ENCODE measurements around the gene ARHGAP1. TPM values are rescaled to one million over a fixed set of nuclear protein-coding genes. Genes with fewer than 3 reads are reported as not detected.

ARHGAP1 gene
- total RNA-seq, 1 experiment from 2014 or later: 64.2 TPM

GRCh38 chr11:46679241-46680163, 20.9 kb downstream of the ARHGAP1 start:
- H3K4me3 ChIP-seq: no peak overlapping the region
- ChIA-PET CTCF (no interaction called here), POLR2A (ENCODE audit: unreplicated experiment) (no interaction called here)
- TF ChIP-seq CTCF (conservative IDR thresholded peaks at IDR 0.05): no peak
- no peak for TF ChIP-seq EZH2 (IDR thresholded peaks at IDR 0.05; ENCODE audit: low read depth)
- no peak overlapping the region for H3K27ac ChIP-seq
- H2AFZ ChIP-seq: no peak overlapping the region
- H3F3A ChIP-seq (ENCODE audit: insufficient read depth, low read depth): peaks cover 30% of the 10 kb centered on the region; the same call in 1 of the 2 replicates
- no peaks in the 10 kb centered on the region for H3K27me3 ChIP-seq (ENCODE audit: insufficient read depth, low read depth)
- intact Hi-C loops (cut with micrococcal nuclease; ENCODE audit: unreplicated experiment): no loop called here
- no peaks in the 10 kb centered on the region for H3K79me2 ChIP-seq (ENCODE audit: low read depth)
- peaks cover 3% of the 10 kb centered on the region; the same call in 1 of the 2 replicates for H3K36me3 ChIP-seq (ENCODE audit: low read depth)
- DNase-seq: no peak
- no TSS peak for BruUV-seq (replicated peaks)
- no peaks in the 10 kb centered on the region for H3K9me2 ChIP-seq (ENCODE audit: insufficient read depth)
- H3K4me2 ChIP-seq: no peak overlapping the region
- no peaks in the 10 kb centered on the region for H3K9me3 ChIP-seq (ENCODE audit: insufficient read depth, low read depth)
- 0 out of 2 replicates have a peak, but pooled peaks cover 5% of the 10 kb centered on the region for H3K4me1 ChIP-seq (replicated peaks; ENCODE audit: insufficient read depth)
- H4K20me1 ChIP-seq (ENCODE audit: insufficient read depth): peaks cover 19% of the 10 kb centered on the region; the same call in 1 of the 2 replicates

- Histone ChIP-seq H3K4me1 (replicated peaks; ENCODE audit: insufficient read depth) (0 out of 2 replicates have a peak, but pooled peaks cover 5% of the 10 kb centered on the region), H3K36me3 (ENCODE audit: low read depth) (peaks cover 3% of the 10 kb centered on the region; the same call in 1 of the 2 replicates), H3K4me3 (no peak overlapping the region), H3K27ac (no peak overlapping the region), H4K20me1 (ENCODE audit: insufficient read depth) (peaks cover 13% of the 10 kb centered on the region; the same call in 1 of the 2 replicates), H2AFZ (no peak overlapping the region), H3K4me2 (no peak overlapping the region), H3K79me2 (ENCODE audit: low read depth) (no peaks in the 10 kb centered on the region), H3K9me2 (ENCODE audit: insufficient read depth) (no peaks in the 10 kb centered on the region), H3K9me3 (ENCODE audit: insufficient read depth, low read depth) (no peaks in the 10 kb centered on the region), H3K27me3 (ENCODE audit: insufficient read depth, low read depth) (no peaks in the 10 kb centered on the region), H3F3A (ENCODE audit: insufficient read depth, low read depth) (peaks cover 32% of the 10 kb centered on the region; the same call in 1 of the 2 replicates)
- no TSS peak for BruUV-seq (replicated peaks)
- intact Hi-C loops (cut with micrococcal nuclease; ENCODE audit: unreplicated experiment): no loop called here
- no peak for DNase-seq
- TF ChIP-seq EZH2 (IDR thresholded peaks at IDR 0.05; ENCODE audit: low read depth): no peak
- POLR2A ChIA-PET (ENCODE audit: unreplicated experiment): interaction anchor here (0.6 kb wide), 2 partner anchors 63 to 285 kb away, joined by 3 read pairs; no protein-coding TSS in a partner anchor
- CTCF ChIA-PET: no interaction called here
These were observed 21.7 kb downstream of the ARHGAP1 start for GRCh38 chr11:46678741-46679130.

DNA sequence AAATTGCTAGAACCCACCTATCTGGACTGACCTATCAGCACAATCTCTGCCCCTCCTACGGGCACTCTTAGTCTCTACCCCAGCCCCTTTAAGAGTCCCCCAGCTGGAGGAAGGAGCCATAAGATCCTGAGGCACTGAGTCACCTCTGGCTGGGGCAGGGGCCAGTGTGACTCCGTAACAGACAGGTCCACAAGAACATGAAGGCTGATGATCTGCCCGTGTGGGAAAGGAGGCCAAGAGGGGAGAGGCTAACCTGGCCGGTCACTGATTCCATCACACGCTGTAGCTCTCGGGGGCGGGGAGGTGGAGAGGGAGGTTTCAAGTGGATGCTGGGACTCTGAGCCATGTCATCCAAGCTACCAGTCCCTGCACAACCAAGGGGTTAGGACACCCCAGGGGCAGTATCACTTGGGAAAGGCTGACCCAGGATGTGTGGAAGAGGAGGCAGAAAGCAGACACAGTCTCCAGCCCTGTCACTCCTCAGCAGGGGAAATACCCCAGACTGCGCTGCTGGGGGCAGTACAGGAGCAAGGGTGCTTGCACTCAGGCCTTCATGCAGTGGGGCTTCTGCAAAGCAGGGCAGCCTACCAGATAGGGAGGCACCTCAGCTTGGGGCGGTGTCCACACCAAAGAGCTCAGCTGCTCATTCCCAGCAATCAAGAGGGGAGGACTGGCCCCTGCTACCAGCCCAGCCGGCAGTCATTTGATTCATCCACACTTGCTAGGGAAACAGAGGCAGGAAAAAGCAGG, 22.3 kb downstream of the ARHGAP1 start:
- Histone ChIP-seq H3K36me3 (ENCODE audit: low read depth) (peaks cover 3% of the 10 kb centered on the region; the same call in 1 of the 2 replicates), H3K4me2 (no peak overlapping the region), H2AFZ (no peak overlapping the region), H3F3A (ENCODE audit: insufficient read depth, low read depth) (peaks cover 32% of the 10 kb centered on the region; the same call in 1 of the 2 replicates), H4K20me1 (ENCODE audit: insufficient read depth) (peaks cover 12% of the 10 kb centered on the region; the same call in 1 of the 2 replicates), H3K27ac (no peak overlapping the region), H3K4me1 (replicated peaks; ENCODE audit: insufficient read depth) (0 out of 2 replicates have a peak, but pooled peaks cover 5% of the 10 kb centered on the region), H3K9me2 (ENCODE audit: insufficient read depth) (no peaks in the 10 kb centered on the region), H3K9me3 (ENCODE audit: insufficient read depth, low read depth) (no peaks in the 10 kb centered on the region), H3K4me3 (no peak overlapping the region), H3K27me3 (ENCODE audit: insufficient read depth, low read depth) (no peaks in the 10 kb centered on the region), H3K79me2 (ENCODE audit: low read depth) (no peaks in the 10 kb centered on the region)
- CTCF ChIA-PET: no interaction called here
- POLR2A ChIA-PET (ENCODE audit: unreplicated experiment): interaction anchor here (0.6 kb wide), 2 partner anchors 64 to 286 kb away, joined by 3 read pairs; no protein-coding TSS in a partner anchor
- TF ChIP-seq EZH2 (IDR thresholded peaks at IDR 0.05; ENCODE audit: low read depth) (no peak), CTCF (conservative IDR thresholded peaks at IDR 0.05) (no peak)
- intact Hi-C loops (cut with micrococcal nuclease; ENCODE audit: unreplicated experiment): no loop called here
- BruUV-seq (replicated peaks): TSS peak; percentile 40
- DNase-seq: no peak
